ENCODE results near the gene MAN2A2.

GRCh38 chr15:90872486-90873184 lies 30.5 kb upstream of the MAN2A2 start:
- TF ChIP-seq, protein P1, sequence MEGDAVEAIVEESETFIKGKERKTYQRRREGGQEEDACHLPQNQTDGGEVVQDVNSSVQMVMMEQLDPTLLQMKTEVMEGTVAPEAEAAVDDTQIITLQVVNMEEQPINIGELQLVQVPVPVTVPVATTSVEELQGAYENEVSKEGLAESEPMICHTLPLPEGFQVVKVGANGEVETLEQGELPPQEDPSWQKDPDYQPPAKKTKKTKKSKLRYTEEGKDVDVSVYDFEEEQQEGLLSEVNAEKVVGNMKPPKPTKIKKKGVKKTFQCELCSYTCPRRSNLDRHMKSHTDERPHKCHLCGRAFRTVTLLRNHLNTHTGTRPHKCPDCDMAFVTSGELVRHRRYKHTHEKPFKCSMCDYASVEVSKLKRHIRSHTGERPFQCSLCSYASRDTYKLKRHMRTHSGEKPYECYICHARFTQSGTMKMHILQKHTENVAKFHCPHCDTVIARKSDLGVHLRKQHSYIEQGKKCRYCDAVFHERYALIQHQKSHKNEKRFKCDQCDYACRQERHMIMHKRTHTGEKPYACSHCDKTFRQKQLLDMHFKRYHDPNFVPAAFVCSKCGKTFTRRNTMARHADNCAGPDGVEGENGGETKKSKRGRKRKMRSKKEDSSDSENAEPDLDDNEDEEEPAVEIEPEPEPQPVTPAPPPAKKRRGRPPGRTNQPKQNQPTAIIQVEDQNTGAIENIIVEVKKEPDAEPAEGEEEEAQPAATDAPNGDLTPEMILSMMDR (IDR thresholded peaks at IDR 0.05; ENCODE audit: control extremely low read depth in 1 of 3, insufficient read depth in 1 of 3, low read depth in 1 of 3, low read length in 3 of 3) = no peak
- TF ChIP-seq RAD21 (IDR thresholded peaks at IDR 0.05 in 1 of 2, conservative IDR thresholded peaks at IDR 0.05 in 1 of 2; ENCODE audit: low read depth in 2 of 2, low read length in 2 of 2) (no peak), USF2 (IDR thresholded peaks at IDR 0.05; ENCODE audit: low read length) (no peak), POLR2A (IDR thresholded peaks at IDR 0.05; ENCODE audit: control extremely low read depth in 1 of 2, low read depth in 2 of 2, low read length in 2 of 2) (no peak), JUND (IDR thresholded peaks at IDR 0.05; ENCODE audit: low read length) (no peak), HDAC2 (IDR thresholded peaks at IDR 0.05; ENCODE audit: borderline replicate concordance in 1 of 2, low read depth in 2 of 2, low read length in 2 of 2) (no peak), SIN3A (conservative IDR thresholded peaks at IDR 0.05 in 1 of 2, IDR thresholded peaks at IDR 0.05 in 1 of 2; ENCODE audit: low read depth in 1 of 2, low read length in 2 of 2) (no peak; a peak in 1 of 4 replicates), GTF2F1 (IDR thresholded peaks at IDR 0.05; ENCODE audit: borderline replicate concordance, low read depth, low read length) (no peak), BACH1 (IDR thresholded peaks at IDR 0.05; ENCODE audit: low read length) (no peak), SP4 (IDR thresholded peaks at IDR 0.05; ENCODE audit: low read length) (no peak), TAF1 (IDR thresholded peaks at IDR 0.05; ENCODE audit: low read depth, low read length) (no peak), EZH2 (IDR thresholded peaks at IDR 0.05; ENCODE audit: low read depth, low read length, severe bottlenecking) (no peak)
- TF ChIP-seq, protein P2, sequence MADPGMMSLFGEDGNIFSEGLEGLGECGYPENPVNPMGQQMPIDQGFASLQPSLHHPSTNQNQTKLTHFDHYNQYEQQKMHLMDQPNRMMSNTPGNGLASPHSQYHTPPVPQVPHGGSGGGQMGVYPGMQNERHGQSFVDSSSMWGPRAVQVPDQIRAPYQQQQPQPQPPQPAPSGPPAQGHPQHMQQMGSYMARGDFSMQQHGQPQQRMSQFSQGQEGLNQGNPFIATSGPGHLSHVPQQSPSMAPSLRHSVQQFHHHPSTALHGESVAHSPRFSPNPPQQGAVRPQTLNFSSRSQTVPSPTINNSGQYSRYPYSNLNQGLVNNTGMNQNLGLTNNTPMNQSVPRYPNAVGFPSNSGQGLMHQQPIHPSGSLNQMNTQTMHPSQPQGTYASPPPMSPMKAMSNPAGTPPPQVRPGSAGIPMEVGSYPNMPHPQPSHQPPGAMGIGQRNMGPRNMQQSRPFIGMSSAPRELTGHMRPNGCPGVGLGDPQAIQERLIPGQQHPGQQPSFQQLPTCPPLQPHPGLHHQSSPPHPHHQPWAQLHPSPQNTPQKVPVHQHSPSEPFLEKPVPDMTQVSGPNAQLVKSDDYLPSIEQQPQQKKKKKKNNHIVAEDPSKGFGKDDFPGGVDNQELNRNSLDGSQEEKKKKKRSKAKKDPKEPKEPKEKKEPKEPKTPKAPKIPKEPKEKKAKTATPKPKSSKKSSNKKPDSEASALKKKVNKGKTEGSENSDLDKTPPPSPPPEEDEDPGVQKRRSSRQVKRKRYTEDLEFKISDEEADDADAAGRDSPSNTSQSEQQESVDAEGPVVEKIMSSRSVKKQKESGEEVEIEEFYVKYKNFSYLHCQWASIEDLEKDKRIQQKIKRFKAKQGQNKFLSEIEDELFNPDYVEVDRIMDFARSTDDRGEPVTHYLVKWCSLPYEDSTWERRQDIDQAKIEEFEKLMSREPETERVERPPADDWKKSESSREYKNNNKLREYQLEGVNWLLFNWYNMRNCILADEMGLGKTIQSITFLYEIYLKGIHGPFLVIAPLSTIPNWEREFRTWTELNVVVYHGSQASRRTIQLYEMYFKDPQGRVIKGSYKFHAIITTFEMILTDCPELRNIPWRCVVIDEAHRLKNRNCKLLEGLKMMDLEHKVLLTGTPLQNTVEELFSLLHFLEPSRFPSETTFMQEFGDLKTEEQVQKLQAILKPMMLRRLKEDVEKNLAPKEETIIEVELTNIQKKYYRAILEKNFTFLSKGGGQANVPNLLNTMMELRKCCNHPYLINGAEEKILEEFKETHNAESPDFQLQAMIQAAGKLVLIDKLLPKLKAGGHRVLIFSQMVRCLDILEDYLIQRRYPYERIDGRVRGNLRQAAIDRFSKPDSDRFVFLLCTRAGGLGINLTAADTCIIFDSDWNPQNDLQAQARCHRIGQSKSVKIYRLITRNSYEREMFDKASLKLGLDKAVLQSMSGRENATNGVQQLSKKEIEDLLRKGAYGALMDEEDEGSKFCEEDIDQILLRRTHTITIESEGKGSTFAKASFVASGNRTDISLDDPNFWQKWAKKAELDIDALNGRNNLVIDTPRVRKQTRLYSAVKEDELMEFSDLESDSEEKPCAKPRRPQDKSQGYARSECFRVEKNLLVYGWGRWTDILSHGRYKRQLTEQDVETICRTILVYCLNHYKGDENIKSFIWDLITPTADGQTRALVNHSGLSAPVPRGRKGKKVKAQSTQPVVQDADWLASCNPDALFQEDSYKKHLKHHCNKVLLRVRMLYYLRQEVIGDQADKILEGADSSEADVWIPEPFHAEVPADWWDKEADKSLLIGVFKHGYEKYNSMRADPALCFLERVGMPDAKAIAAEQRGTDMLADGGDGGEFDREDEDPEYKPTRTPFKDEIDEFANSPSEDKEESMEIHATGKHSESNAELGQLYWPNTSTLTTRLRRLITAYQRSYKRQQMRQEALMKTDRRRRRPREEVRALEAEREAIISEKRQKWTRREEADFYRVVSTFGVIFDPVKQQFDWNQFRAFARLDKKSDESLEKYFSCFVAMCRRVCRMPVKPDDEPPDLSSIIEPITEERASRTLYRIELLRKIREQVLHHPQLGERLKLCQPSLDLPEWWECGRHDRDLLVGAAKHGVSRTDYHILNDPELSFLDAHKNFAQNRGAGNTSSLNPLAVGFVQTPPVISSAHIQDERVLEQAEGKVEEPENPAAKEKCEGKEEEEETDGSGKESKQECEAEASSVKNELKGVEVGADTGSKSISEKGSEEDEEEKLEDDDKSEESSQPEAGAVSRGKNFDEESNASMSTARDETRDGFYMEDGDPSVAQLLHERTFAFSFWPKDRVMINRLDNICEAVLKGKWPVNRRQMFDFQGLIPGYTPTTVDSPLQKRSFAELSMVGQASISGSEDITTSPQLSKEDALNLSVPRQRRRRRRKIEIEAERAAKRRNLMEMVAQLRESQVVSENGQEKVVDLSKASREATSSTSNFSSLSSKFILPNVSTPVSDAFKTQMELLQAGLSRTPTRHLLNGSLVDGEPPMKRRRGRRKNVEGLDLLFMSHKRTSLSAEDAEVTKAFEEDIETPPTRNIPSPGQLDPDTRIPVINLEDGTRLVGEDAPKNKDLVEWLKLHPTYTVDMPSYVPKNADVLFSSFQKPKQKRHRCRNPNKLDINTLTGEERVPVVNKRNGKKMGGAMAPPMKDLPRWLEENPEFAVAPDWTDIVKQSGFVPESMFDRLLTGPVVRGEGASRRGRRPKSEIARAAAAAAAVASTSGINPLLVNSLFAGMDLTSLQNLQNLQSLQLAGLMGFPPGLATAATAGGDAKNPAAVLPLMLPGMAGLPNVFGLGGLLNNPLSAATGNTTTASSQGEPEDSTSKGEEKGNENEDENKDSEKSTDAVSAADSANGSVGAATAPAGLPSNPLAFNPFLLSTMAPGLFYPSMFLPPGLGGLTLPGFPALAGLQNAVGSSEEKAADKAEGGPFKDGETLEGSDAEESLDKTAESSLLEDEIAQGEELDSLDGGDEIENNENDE (IDR thresholded peaks at IDR 0.05; ENCODE audit: insufficient replicate concordance, low read length) = no peak
